Muscle of leg (tissue), 11 donors: ENCODE data around the gene MYH10. TPM values are rescaled to one million over a fixed set of nuclear protein-coding genes. Genes with fewer than 3 reads are reported as not detected.

ENCODE experiments used
- DNase-seq: peaks from one replicate; pipeline ENCODE4 v3.0.0; 2013
- H3K27ac ChIP-seq: one replicate; pipeline ENCODE4 v1.5.1; 2013; ENCODE audit warnings: mild to moderate bottlenecking, low read length, control low read depth
- H3K27me3 ChIP-seq: one replicate; pipeline ENCODE4 v1.6.1; 2013; ENCODE audit warnings: low read length; ENCODE audit not compliant: control insufficient read depth, insufficient read depth
- H3K36me3 ChIP-seq: one replicate; pipeline ENCODE4 v1.6.1; 2013; ENCODE audit warnings: low read length; ENCODE audit not compliant: control insufficient read depth, insufficient read depth
- H3K4me1 ChIP-seq: one replicate; pipeline ENCODE4 v1.6.1; 2013; ENCODE audit warnings: low read length; ENCODE audit not compliant: control insufficient read depth, insufficient read depth
- H3K4me3 ChIP-seq: one replicate; pipeline ENCODE4 v1.5.1; 2013; ENCODE audit warnings: low read length, control low read depth
- H3K9me3 ChIP-seq: replicated peaks from 2 replicates; pipeline ENCODE4 v1.6.1; 2013; ENCODE audit warnings: low read depth, low read length; ENCODE audit not compliant: control insufficient read depth
- WGBS: methylation state at CpG from one replicate; pipeline ENCODE4 v1.1.5; 2013; ENCODE audit warnings: missing lambda C conversion rate; ENCODE audit not compliant: insufficient coverage; 5-methylcytosine and 5-hydroxymethylcytosine counted together
- polyA plus RNA-seq, 8 donors: library from polyadenylated mRNA; unstranded; fragments of 120-200 nt; gene quantifications; one replicate each; pipeline versions ENCODE4 v1.2.1 to v1.2.3, GENCODE V29; 2013; ENCODE audit warnings: inconsistent platforms in 1 of 8, low replicate concordance in 1 of 8; ENCODE audit not compliant: insufficient read length in 8 of 8, insufficient read depth in 1 of 8
- total RNA-seq: library from RNA; stranded (reverse); fragments of 120-200 nt; gene quantifications from one replicate; pipeline ENCODE4 v1.2.4, GENCODE V29; 2013

The MYH10 gene
- total and polyA plus RNA-seq, 9 donors: 44.2 to 92.6 (median 72.6) TPM

- DNase-seq: no peak
- Histone ChIP-seq H3K9me3 (no peaks in the 10 kb centered on the region), H3K27ac (no peak overlapping the region), H3K27me3 (no peaks in the 10 kb centered on the region), H3K4me3 (no peak overlapping the region), H3K36me3 (peaks cover 6% of the 10 kb centered on the region), H3K4me1 (no peaks in the 10 kb centered on the region)
- WGBS: 100% methylated on average over 1 of the region's 8 CpGs
These were observed 41.5 kb downstream of the MYH10 start for GRCh38 chr17:8588877-8589554.

GRCh38 chr17:8586766-8587165 is 43.8 kb downstream of the MYH10 start:
- peaks cover 6% of the 10 kb centered on the region for H3K36me3 ChIP-seq
- WGBS: 91% methylated on average over 4 of the region's 4 CpGs

GRCh38 chr17:8585911-8586310 is 44.6 kb downstream of the MYH10 start:
- H3K27ac ChIP-seq: no peak overlapping the region
- H3K4me1 ChIP-seq: no peaks in the 10 kb centered on the region
- H3K4me3 ChIP-seq: no peak overlapping the region
- DNase-seq: no peak
- H3K9me3 ChIP-seq: no peaks in the 10 kb centered on the region
- no peaks in the 10 kb centered on the region for H3K27me3 ChIP-seq
- no CpG with 5 or more reads among the region's 1 CpG for WGBS
- H3K36me3 ChIP-seq: peaks cover 6% of the 10 kb centered on the region

More at GRCh38 chr17:8586766-8587165, 43.8 kb downstream of the MYH10 start:
- H3K9me3 ChIP-seq: no peaks in the 10 kb centered on the region
- no peaks in the 10 kb centered on the region for H3K4me1 ChIP-seq
- no peaks in the 10 kb centered on the region for H3K27me3 ChIP-seq
- no peak overlapping the region for H3K27ac ChIP-seq
- no peak overlapping the region for H3K4me3 ChIP-seq
- DNase-seq: no peak

GRCh38 chr17:8583954-8584353 is 46.6 kb downstream of the MYH10 start:
- DNase-seq: no peak
- H3K36me3 ChIP-seq: peaks cover 6% of the 10 kb centered on the region
- H3K27ac ChIP-seq: no peak overlapping the region
- 79% methylated on average over 2 of the region's 2 CpGs for WGBS
- H3K4me3 ChIP-seq: no peak overlapping the region
- H3K9me3 ChIP-seq: no peaks in the 10 kb centered on the region
- no peaks in the 10 kb centered on the region for H3K4me1 ChIP-seq
- H3K27me3 ChIP-seq: no peaks in the 10 kb centered on the region

- Histone ChIP-seq H3K36me3 (no peaks in the 10 kb centered on the region), H3K27ac (no peak overlapping the region), H3K9me3 (no peaks in the 10 kb centered on the region), H3K27me3 (no peaks in the 10 kb centered on the region), H3K4me3 (no peak overlapping the region), H3K4me1 (no peaks in the 10 kb centered on the region)
- 85% methylated on average over 2 of the region's 5 CpGs for WGBS
- no peak for DNase-seq
These were observed 49.4 kb downstream of the MYH10 start for GRCh38 chr17:8580952-8581658.

GRCh38 chr17:8577868-8578267 is 52.7 kb downstream of the MYH10 start:
- WGBS: no CpG with 5 or more reads among the region's 2 CpGs

GRCh38 chr17:8576559-8577294 is 53.8 kb downstream of the MYH10 start:
- 83% methylated on average over 1 of the region's 3 CpGs for WGBS

More at GRCh38 chr17:8577868-8578267, 52.7 kb downstream of the MYH10 start:
- no peak overlapping the region for H3K27ac ChIP-seq
- no peaks in the 10 kb centered on the region for H3K4me1 ChIP-seq
- no peaks in the 10 kb centered on the region for H3K9me3 ChIP-seq
- no peak for DNase-seq
- H3K27me3 ChIP-seq: no peaks in the 10 kb centered on the region
- no peak overlapping the region for H3K4me3 ChIP-seq
- peaks cover 2% of the 10 kb centered on the region for H3K36me3 ChIP-seq

GRCh38 chr17:8574687-8575086 is 55.8 kb downstream of the MYH10 start:
- DNase-seq: peak; percentile 37
- Histone ChIP-seq H3K27me3 (no peaks in the 10 kb centered on the region), H3K27ac (no peak overlapping the region), H3K9me3 (no peaks in the 10 kb centered on the region), H3K36me3 (peaks cover 2% of the 10 kb centered on the region), H3K4me3 (no peak overlapping the region), H3K4me1 (no peaks in the 10 kb centered on the region)
- WGBS: 100% methylated on average over 2 of the region's 9 CpGs

More at GRCh38 chr17:8576559-8577294, 53.8 kb downstream of the MYH10 start:
- Histone ChIP-seq H3K4me1 (no peaks in the 10 kb centered on the region), H3K36me3 (peaks cover 2% of the 10 kb centered on the region), H3K9me3 (no peaks in the 10 kb centered on the region), H3K27me3 (no peaks in the 10 kb centered on the region), H3K27ac (no peak overlapping the region), H3K4me3 (no peak overlapping the region)
- no peak for DNase-seq

- H3K4me3 ChIP-seq: no peak overlapping the region
- no CpG with 5 or more reads among the region's 1 CpG for whole genome bisulfite sequencing
- peaks cover 13% of the 10 kb centered on the region for H3K36me3 ChIP-seq
- no peaks in the 10 kb centered on the region for H3K9me3 ChIP-seq
- H3K4me1 ChIP-seq: no peaks in the 10 kb centered on the region
- H3K27ac ChIP-seq: no peak overlapping the region
- H3K27me3 ChIP-seq: no peaks in the 10 kb centered on the region
- peak; percentile 19 for DNase-seq
These were observed 57.8 kb downstream of the MYH10 start for GRCh38 chr17:8572764-8573163.

- Histone ChIP-seq H3K36me3 (peaks cover 33% of the 10 kb centered on the region), H3K4me3 (no peak overlapping the region), H3K27me3 (no peaks in the 10 kb centered on the region), H3K4me1 (peaks cover 4% of the 10 kb centered on the region), H3K27ac (no peak overlapping the region), H3K9me3 (no peaks in the 10 kb centered on the region)
- peak; percentile 69 for DNase-seq
- WGBS: 15% methylated on average over 2 of the region's 7 CpGs
These were observed 66.4 kb downstream of the MYH10 start for GRCh38 chr17:8563981-8564602.
